ENCODE results near the gene PTPRC.

Gene PTPRC

DNA sequence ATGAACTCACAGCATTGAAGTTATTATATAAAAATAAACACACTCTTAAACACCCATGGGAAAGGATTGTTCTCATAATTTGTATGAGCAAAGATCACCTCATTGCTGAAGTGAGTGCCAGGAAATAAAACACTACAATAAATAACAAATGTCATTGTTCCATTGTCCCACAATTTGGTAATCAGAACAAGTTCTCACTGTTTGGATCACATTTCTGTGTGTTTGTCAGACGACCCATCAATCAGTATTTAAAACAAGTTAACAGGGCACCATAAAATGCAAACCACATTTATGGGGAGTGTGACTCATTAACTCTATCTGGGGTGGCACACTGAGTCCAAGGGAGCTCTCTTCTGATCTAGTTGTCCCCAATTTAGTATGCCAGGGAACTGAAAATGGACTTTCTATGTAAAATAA is 124.5 kb downstream of the PTPRC start:
- peak; percentile 5 for DNase-seq (ENCODE audit: low spot score)

DNA sequence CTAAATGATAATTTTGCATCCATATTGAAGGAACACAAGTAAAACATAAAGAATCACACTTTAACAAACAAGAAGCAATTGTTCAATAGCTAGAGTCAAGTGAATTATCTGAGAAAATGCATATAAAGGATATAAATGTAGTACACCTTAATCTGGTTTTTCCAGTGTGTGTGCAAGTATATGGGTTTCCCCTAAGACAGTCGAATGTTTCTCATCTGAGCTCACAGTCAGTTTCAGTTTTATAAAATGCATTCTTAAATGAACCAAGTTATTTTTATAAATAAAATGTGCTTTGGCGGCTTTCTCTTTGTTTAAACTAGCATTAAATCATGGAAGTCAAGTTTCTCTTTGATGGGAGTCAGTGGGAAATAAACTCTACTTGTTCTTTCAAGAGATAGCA is 125.9 kb downstream of the PTPRC start:
- DNase-seq (ENCODE audit: low spot score), result no peak

DNA sequence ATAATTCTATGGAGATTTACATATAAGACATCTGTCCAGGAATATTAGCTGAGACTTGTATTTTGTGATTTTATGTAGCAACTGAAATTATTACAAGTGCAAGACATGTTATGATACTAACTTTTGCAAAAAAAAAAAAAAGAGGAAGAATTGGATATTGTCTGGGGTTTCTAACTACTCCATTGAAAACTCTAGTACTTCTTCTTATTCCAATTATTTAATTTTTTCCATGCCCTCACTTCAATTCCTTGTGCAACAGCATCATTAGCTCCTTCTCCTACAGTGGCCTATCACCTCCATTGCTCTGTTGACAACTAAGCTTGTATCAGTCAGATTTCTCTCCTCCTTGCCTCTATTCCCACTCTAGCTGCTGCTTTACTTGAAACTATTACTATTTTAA is 126.6 kb downstream of the PTPRC start:
- no peak for DNase-seq (ENCODE audit: low spot score)

DNA sequence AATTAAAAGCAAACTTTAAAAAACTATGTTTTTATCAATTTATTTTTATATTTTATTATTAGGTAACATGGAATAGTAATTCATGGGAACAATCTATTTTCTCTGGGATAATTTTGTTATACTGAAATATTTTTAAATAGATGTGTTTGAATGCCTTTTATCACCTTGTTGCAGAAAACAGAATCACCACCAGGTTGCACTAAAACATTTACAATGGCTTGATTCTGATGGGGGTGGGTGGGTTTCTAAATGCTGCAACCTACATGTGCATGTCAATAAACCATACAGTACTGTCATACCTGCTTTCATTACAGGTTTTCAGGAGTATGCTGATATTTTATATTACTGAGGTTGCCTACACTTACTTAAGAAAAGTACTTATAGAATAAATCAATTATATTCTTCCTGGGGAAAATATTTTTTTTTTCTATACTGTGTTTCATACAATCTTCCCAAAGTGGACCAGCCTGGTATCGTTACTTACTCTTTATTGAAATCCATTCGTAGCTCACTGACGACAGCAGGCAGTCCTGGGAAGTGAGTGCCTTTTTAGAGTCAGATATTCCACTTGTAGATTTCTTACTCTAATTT is 132.8 kb downstream of the PTPRC start:
- DNase-seq (ENCODE audit: low spot score), result no peak

DNA sequence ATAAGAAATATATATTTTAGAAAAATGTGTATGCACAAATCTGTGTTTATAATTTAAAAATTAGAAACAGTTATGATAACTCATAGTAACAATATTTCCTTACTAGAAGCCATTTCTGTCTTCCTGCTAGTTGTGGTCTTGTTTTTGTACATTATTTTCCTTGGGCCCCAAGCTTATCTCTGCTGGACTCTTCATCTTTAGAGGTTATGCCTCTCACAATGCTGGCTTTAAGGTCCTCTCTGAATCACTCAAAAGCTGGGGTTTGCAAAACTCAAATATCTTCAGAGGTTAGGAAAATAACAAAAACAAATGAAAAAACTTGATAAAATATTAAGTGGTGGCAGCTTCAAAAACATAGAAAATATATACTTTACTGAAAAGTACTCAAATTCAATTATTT is 133.8 kb downstream of the PTPRC start:
- no peak for DNase-seq (ENCODE audit: low spot score)

DNA sequence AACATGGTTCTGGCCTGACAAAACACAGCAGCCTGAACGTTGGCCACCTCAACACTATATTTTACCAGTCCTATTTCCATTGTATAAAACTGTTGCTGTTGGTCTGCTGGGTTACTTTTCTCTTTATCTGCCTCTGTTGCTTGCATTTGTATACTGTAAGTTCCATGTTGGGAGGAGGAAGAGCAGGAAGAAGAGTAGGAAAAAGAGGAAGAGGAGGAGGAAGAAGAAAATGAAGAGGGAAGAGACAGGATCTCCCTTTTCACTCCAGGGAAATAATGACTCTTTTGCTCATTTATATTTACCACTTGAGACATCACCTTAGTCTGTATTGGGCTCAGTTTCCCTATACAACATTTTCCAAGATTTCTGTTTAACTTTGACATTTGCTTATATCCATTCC is 134.2 kb downstream of the PTPRC start:
- no peak for DNase-seq (ENCODE audit: low spot score)

DNA sequence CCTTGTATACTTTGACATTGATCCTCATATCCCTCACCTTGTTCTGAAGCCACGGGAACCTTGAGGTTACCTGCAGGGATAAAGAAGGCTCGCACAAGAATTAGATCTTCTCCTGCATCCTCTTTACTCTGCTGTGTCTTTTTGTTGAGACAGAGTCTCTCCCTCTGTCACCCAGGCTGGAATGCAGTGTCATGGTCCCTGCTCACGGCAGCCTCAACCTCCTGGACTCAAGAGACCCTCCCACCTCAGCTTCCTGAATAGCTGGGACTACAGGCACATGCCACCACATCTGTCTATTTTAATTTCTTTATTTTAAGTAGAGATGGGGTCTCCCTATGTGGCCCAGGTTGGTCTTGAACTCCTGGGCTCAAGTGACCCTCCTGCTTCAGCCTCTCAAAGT is 134.7 kb downstream of the PTPRC start:
- DNase-seq (ENCODE audit: low spot score), result no peak

DNA sequence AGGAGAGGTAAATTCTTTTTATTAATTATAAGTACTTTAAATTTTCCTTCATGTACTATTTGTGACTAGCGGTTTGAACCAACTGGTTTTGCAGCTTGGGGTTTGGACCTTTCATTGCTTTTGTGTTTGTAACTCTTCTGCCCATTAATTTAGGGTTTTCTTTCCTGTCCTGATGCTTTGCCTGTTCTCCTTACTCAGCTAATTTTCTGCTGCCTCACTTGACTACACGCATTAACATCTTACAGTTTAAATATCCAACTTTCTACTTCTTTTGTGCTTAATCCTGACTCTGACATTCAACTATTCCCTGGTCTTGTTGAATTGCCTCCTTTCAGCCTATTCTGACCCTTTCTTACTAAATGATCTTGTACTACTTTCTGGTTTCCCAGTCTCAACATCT is 135.6 kb downstream of the PTPRC start:
- DNase-seq (ENCODE audit: low spot score), result no peak

DNA sequence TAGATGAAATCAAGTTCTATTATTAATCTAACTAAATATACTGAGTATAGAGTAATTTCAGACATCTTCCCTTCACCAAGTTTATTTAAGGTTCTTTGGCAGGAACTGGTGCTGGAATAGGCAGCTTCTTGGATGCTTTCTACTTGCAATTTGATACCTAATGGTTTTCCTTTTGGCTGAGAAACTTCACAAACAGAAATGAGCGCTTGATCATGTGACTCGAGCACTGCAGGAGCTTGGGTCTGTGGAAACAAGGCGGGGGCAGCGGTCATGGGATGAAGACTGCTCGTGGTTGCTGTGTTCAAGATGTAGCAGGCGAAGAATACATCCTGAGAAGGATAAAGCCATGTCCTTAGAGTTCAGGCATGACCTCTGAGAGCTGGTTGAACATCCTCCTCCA is 136.8 kb downstream of the PTPRC start:
- DNase-seq (ENCODE audit: low spot score), result no peak

DNA sequence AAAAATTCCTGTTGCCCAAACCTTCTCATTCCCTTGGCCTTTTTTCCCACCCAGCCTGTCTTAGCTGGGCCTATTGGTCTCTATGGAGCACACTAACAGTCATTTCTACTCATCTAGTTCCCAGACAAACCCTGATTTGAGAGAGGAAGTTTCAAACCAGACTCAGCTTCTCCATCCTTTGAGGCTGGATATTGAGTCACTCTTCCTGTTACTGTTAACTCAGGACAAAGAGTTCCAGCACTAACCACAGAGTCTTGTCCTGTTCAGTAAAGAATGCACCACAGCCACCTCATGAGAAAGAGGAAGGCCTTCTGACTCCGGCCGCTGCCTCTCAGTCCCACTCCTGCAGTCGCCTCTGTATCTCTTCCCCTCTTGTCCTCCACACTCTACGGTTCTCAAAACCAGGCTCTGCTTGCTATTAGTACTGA is 137.8 kb downstream of the PTPRC start:
- peak; percentile 85 for DNase-seq (ENCODE audit: low spot score)

DNA sequence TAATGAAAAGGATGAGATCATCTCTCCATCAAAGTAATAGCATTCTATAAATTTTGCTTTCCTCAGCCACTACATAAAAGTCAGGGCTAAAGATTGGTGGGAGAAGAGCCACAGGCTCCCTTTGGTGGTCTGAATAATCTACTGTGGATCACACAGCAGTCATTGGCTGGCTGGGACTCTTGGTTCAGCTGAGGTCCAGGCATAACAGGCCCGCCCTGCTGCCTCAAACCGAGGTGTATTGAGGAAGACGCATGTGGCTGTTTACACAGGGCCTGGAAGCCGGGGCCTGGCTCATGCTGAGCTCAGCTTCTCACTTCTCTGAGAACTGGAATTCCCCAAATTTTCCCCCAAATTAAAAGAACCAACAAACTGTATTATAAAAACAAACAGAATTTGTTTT is 139.2 kb downstream of the PTPRC start:
- no peak for DNase-seq (ENCODE audit: low spot score)

DNA sequence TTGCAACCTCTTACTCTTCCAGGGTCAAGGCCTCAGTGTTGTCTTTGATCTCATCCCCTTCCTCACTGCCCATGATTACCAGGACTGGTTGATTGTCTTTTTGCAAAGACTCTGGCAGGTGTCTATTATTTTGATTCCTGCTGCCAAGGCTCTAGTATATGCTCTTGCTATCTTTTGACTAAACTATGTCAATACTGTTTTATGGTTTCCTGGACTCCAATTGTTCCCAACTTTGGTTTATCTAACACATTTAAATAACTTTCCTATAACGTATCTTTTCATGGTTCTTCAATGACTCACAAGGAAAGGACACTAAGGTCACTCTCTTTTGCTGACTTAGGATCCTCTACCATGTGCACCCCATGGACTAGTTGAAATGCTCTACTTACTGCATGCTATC is 141.5 kb downstream of the PTPRC start:
- no peak for DNase-seq (ENCODE audit: low spot score)

DNA sequence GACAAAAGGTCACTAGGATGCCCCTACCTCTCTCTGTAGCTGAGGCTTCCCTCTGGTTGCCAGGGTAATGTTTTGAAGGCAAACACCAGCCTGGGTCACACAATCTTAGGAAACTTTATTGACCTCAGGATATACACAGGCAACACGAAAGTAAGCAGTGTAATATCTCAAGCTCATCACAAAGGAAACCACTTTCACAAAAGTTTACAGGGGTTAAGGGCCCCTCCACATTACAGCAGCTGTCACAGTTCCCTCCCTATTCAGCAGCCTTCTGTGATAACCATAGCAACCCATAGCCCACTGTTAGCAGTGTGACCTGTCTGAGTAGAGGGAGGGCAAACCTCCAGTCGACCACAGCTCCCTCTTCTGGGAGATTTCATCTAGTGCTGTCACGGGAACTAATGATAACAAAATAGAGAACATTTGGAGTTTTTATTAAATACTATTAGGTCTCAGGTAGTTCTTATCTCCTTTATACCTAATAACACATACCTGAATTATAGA is 149.8 kb downstream of the PTPRC start:
- no peak for DNase-seq (ENCODE audit: low spot score)

DNA sequence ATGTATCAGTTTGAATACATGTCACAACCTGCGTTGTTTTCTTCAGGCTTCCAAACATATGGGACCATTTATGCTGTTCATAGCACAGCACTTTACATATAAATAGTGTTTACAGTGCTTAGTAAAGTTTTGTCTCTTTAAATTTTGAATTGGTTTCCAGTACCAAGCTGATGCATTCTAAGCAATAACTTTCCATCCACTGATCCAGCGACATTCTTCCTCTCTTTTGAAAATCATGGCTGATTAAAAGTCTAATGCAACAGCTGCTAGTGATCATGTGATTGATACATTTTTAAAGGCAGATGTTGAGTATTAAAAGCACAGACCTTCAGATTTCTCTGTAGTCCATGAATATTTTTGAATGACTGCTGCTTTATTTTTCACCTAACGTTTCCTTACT is 154.9 kb downstream of the PTPRC start:
- DNase-seq (ENCODE audit: low spot score), result no peak

DNA sequence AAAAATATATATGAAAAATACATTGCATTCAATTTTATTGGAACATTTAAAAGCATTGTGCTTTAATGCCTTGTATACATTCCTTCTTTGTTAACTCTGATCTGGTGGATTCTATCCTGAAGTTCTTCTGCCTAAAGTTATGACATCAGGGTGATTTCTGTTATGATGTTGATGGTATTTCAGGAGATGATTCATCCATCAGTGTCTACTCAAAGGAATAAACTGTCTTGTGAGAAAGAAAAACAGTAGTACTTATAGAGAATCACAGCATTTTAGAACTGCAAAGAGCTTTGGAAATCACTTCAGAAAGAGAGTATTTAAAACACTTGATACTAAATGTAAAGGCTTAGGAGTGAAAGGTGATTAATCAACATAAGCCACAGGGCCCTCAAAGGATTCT is 155.7 kb downstream of the PTPRC start:
- DNase-seq (ENCODE audit: low spot score), result peak; percentile 8

DNA sequence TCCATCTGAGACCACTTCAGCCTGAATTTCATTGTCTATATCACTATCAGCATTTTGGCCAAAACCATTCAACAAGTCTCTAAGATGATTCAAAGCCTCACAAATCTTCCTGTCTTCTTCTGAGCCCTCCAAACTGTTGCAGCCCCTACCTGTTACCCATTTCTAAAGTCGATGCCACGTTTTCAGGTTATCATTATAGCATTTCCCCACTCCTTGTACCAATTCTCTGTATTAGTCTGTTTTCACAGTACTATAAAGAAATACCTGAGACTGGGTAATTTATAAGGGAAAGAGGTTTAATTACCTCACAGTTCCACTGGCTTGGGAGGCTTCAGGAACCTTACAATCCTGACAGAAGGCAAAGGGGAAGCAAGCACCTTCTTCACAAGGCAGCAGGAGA is 158.8 kb downstream of the PTPRC start:
- DNase-seq (ENCODE audit: low spot score), result no peak

DNA sequence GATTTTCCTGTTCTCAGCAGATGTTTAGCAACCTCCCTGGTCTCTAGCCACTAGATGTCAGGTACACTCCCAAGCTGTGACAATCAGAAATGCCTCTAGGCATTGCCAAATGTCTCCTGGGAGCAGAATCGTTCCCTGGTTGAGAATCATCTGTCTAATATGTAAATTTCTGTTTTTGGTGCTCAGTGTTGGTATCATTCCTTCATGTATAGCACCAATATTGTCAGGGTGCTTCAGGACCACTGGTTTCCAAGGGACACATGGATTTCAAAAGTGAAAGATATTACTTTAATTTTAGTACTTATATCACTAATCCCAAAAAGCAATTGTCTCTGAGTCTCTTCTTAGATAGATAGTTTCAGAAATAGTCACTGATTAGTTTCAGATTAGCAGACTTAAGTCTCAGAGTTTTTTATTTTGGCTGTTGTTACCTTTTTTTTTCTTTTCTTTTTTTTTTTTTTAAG is 160.1 kb downstream of the PTPRC start:
- DNase-seq (ENCODE audit: low spot score), result no peak

DNA sequence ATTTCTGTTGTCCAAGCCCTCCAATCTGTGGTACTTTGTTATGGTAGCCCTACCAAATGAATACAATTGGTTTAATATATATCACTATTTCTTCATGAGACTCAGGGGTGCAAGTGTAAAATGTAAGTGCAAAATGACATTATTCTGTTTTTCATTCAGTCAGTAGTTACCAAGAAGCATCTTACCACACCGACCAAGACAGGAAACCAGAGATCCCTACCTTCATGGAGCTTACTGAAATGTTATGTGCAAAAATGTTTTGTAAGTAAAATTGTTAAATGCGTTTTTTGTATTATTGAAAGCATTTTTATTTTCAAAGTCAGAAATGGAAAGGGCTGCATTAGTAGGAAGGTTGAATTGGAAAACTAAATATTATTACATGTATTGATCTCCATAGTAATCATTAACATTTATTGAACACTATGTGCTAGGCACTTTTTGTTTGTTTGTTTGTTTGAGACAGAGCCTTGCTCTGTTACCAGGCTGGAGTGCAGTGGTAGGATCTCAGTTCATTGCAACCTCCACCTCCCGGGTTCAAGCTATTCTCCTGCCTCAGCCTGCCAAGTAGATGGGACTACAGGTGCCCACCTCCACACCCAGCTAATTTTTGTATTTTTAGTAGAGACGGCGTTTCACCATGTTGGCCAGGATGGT is 166.8 kb downstream of the PTPRC start:
- DNase-seq (ENCODE audit: low spot score), result no peak

DNA sequence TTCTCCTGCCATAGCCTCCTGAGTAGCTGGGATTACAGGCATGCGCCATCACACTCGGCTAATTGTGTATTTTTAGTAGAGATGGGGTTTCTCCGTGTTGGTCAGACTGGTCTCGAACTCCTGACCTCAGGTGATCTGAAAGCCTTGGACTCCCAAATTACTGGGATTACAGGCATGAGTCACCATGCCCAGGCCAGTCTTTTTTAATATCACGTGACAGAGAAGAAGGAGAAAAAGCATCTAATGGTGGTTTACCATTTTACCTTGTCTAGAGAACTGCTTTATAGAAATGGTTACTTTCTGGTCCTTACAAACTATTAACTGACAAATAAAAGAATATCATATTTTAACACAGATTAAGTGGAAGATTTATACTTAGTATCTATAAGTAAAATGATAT is 168.0 kb downstream of the PTPRC start:
- no peak for DNase-seq (ENCODE audit: low spot score)
